OCI-LY7 (cell line): ENCODE measurements around the gene ERCC3.

Experiments used
- EZH2phosphoT487 ChIP-seq: fragments of 200-600 bp; sonication (generic); IDR thresholded peaks from 2 replicates; pipeline ENCODE4 v1.6.1; 2018; ENCODE audit warnings: low read depth, borderline replicate concordance, mild to moderate bottlenecking, mixed run types, antibody characterized with exemption, low read length, moderate library complexity, mixed read lengths
- TF ChIP-seq, protein P1 (sequence below): fragments of 200-600 bp; sonication (generic); conservative IDR thresholded peaks from 2 replicates; pipeline ENCODE4 v1.5.1; 2014; ENCODE audit warnings: mild to moderate bottlenecking, antibody characterized with exemption, low read length, moderate library complexity, mixed read lengths

DNA sequence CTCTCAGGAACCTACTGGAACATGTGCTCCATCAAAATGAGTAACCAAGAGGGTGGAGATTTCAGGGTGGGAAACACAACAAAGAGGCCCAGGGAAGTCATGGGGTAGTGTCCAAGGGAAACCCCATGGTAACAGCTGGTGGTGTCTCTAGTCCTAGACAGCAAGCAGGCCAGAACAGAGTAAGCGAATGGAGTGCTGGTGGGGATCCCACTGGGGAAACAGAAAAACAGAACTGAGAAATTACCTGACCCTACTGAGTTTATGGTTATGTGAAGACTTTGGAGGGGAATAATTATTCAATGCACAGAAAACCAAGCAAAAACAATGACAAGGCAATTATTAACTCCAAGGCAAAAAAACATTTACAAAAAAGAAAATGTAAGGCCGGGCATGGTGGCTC is 16.9 kb downstream of the ERCC3 start:
- TF ChIP-seq, protein P1, sequence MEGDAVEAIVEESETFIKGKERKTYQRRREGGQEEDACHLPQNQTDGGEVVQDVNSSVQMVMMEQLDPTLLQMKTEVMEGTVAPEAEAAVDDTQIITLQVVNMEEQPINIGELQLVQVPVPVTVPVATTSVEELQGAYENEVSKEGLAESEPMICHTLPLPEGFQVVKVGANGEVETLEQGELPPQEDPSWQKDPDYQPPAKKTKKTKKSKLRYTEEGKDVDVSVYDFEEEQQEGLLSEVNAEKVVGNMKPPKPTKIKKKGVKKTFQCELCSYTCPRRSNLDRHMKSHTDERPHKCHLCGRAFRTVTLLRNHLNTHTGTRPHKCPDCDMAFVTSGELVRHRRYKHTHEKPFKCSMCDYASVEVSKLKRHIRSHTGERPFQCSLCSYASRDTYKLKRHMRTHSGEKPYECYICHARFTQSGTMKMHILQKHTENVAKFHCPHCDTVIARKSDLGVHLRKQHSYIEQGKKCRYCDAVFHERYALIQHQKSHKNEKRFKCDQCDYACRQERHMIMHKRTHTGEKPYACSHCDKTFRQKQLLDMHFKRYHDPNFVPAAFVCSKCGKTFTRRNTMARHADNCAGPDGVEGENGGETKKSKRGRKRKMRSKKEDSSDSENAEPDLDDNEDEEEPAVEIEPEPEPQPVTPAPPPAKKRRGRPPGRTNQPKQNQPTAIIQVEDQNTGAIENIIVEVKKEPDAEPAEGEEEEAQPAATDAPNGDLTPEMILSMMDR = no peak
- TF ChIP-seq EZH2phosphoT487 = no peak
